Fibroblast of lung (primary cell): ENCODE measurements around the gene STARD3. TPM values are rescaled to one million over a fixed set of nuclear protein-coding genes. Genes with fewer than 3 reads are reported as not detected.

Experiments
- DNase-seq, 2 donors: peaks; one replicate each; pipeline versions ENCODE4 v3.0.0 to v3.0.0-alpha.2; 2010; ENCODE audit warnings: low read depth in 2 of 2
- H2AFZ ChIP-seq: 2 replicates; pipeline ENCODE4 v1.5.1; 2012; ENCODE audit warnings: low read length, control low read depth, inconsistent platforms
- H3K27ac ChIP-seq: 2 replicates; pipeline ENCODE4 v1.5.1; 2011; ENCODE audit warnings: low read length, control low read depth; ENCODE audit not compliant: insufficient read depth
- H3K27me3 ChIP-seq: 2 replicates; pipeline ENCODE4 v1.5.1; 2011; ENCODE audit warnings: mild to moderate bottlenecking, low read length; ENCODE audit not compliant: control insufficient read depth, insufficient read depth
- H3K36me3 ChIP-seq: 2 replicates; pipeline ENCODE4 v1.5.1; 2011; ENCODE audit warnings: low read length; ENCODE audit not compliant: control insufficient read depth, insufficient read depth
- H3K4me1 ChIP-seq: 2 replicates; pipeline ENCODE4 v1.5.1; 2011; ENCODE audit warnings: low read length; ENCODE audit not compliant: control insufficient read depth, insufficient read depth; ENCODE audit errors: extremely low read depth
- H3K4me2 ChIP-seq: 2 replicates; pipeline ENCODE4 v1.5.1; 2011; ENCODE audit warnings: low read length, control low read depth; ENCODE audit not compliant: insufficient read depth; ENCODE audit errors: extremely low read depth
- H3K4me3 ChIP-seq, 4 experiments: fragments of 200-600 bp in 1 of 4; sonication (generic) in 1 of 4; replicated peaks in 1 of 4; 2 replicates each; pipeline ENCODE4 v1.5.1; 2011 to 2016; ENCODE audit warnings: low read length in 4 of 4, low read depth in 3 of 4, mild to moderate bottlenecking in 3 of 4, control low read depth in 2 of 4, inconsistent platforms in 1 of 4, mixed read lengths in 1 of 4; ENCODE audit not compliant: insufficient read depth in 1 of 4; ENCODE audit errors: control extremely low read depth in 1 of 4
- H3K79me2 ChIP-seq: 2 replicates; pipeline ENCODE4 v1.5.1; 2012; ENCODE audit warnings: mild to moderate bottlenecking, low read length, inconsistent platforms; ENCODE audit not compliant: control insufficient read depth, insufficient read depth
- H3K9ac ChIP-seq: 2 replicates; pipeline ENCODE4 v1.5.1; 2011; ENCODE audit warnings: mild to moderate bottlenecking, low read length, control low read depth; ENCODE audit not compliant: insufficient read depth
- H3K9me3 ChIP-seq: 2 replicates; pipeline ENCODE4 v1.5.1; 2012; ENCODE audit warnings: low read depth, low read length; ENCODE audit not compliant: control insufficient read depth, insufficient read depth
- H4K20me1 ChIP-seq: 2 replicates; pipeline ENCODE4 v1.5.1; 2011; ENCODE audit warnings: low read length; ENCODE audit not compliant: control insufficient read depth, insufficient read depth; ENCODE audit errors: extremely low read depth
- EZH2 ChIP-seq: IDR thresholded peaks from 2 replicates; pipeline ENCODE4 v1.5.1; 2012; ENCODE audit warnings: low read length, control low read depth, mild to moderate bottlenecking; ENCODE audit errors: missing control alignments
- polyA plus RNA-seq, 2 donors: library from polyadenylated mRNA; depleted of rRNA in 1 of 2; stranded (reverse) in 1 of 2; unstranded in 1 of 2; fragments of >200 nt; gene quantifications; 2 replicates each; pipeline ENCODE4 v1.2.1, GENCODE V29; 2011 to 2012; ENCODE audit warnings: missing spikeins in 1 of 2
- total RNA-seq: library from RNA; depleted of rRNA; stranded (reverse); fragments of >200 nt; gene quantifications from 2 replicates; pipeline ENCODE4 v1.2.1, GENCODE V29; 2014
- TF ChIP-seq, protein P1 (sequence below), 2 donors: IDR thresholded peaks in 1 of 2; conservative IDR thresholded peaks in 1 of 2; 1 replicate in 1 of 2; 2 replicates in 1 of 2; pipeline ENCODE4 v1.5.1; 2011 to 2012; ENCODE audit warnings: low read length in 2 of 2, control low read depth in 1 of 2, inconsistent platforms in 1 of 2, low read depth in 1 of 2, mild to moderate bottlenecking in 1 of 2

STARD3 gene
- total and polyA plus RNA-seq, 2 donors (not counting 1 experiment from before 2014, with no cell fraction given) = 30.4 to 31.7 TPM

DNA sequence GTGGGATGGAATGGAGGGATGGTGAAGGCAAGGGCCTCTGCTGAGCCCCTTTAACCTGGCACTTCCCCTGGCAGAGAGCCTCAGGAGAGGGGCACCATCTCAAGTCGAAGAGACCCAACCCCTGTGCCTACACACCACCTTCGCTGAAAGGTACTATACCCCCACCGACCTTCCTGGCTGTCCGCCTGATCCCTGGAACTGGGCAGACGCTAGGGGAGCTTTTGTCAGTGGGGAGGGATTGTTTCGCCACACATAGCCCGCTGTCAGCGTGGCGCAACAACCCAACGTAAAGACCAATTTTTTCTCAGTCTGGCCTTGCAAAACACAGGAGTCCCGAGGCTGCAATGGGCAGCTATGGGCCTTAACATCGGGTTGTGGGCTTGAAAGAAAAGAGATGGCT is 7.0 kb upstream of the STARD3 start:
- Histone ChIP-seq H2AFZ (no peak overlapping the region), H3K4me1 (no peaks in the 10 kb centered on the region), H3K4me2 (no peak overlapping the region), H3K27me3 (peaks cover 52% of the 10 kb centered on the region), H3K9me3 (no peaks in the 10 kb centered on the region), H3K9ac (no peak overlapping the region), H4K20me1 (no peaks in the 10 kb centered on the region), H3K4me3 (no peak overlapping the region), H3K36me3 (no peaks in the 10 kb centered on the region), H3K27ac (no peak overlapping the region), H3K79me2 (no peaks in the 10 kb centered on the region)
- DNase-seq = no peak
- TF ChIP-seq, protein P1, sequence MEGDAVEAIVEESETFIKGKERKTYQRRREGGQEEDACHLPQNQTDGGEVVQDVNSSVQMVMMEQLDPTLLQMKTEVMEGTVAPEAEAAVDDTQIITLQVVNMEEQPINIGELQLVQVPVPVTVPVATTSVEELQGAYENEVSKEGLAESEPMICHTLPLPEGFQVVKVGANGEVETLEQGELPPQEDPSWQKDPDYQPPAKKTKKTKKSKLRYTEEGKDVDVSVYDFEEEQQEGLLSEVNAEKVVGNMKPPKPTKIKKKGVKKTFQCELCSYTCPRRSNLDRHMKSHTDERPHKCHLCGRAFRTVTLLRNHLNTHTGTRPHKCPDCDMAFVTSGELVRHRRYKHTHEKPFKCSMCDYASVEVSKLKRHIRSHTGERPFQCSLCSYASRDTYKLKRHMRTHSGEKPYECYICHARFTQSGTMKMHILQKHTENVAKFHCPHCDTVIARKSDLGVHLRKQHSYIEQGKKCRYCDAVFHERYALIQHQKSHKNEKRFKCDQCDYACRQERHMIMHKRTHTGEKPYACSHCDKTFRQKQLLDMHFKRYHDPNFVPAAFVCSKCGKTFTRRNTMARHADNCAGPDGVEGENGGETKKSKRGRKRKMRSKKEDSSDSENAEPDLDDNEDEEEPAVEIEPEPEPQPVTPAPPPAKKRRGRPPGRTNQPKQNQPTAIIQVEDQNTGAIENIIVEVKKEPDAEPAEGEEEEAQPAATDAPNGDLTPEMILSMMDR (conservative IDR thresholded peaks at IDR 0.05 in 1 of 2, IDR thresholded peaks at IDR 0.05 in 1 of 2; ENCODE audit: low read depth in 1 of 2, low read length in 2 of 2) = no peak
- TF ChIP-seq EZH2 = no peak

DNA sequence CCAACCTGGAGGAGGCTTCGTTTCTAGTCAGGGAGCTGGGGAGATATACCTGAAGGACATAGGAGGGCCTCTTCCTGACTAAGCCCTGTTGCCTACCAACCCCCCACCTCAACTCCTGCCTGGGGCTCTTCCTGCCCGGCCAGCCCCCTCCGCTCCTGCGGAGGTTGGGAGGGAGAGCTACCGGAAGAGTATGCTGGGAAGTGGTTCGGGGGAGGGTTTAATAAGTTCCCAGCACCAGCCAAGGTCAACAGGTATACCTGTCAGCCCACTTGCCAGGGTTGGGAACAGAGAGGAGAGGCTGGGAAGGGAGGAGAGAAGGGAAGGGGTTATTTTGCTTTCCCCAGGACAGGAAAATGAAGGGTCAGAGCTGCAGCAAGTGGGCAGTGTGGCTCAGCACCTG is 5.5 kb upstream of the STARD3 start:
- H3K36me3 ChIP-seq = no peaks in the 10 kb centered on the region
- H3K9ac ChIP-seq = no peak overlapping the region
- TF ChIP-seq EZH2 = no peak
- TF ChIP-seq, protein P1 (conservative IDR thresholded peaks at IDR 0.05 in 1 of 2, IDR thresholded peaks at IDR 0.05 in 1 of 2; ENCODE audit: low read depth in 1 of 2, low read length in 2 of 2) = no peak
- no peaks in the 10 kb centered on the region for H4K20me1 ChIP-seq
- no peaks in the 10 kb centered on the region for H3K9me3 ChIP-seq
- no peak overlapping the region for H3K27ac ChIP-seq
- no peaks in the 10 kb centered on the region for H3K79me2 ChIP-seq
- H3K4me1 ChIP-seq = no peaks in the 10 kb centered on the region
- H3K4me3 ChIP-seq = no peak overlapping the region
- no peak overlapping the region for H2AFZ ChIP-seq
- DNase-seq = no peak
- no peak overlapping the region for H3K4me2 ChIP-seq
- H3K27me3 ChIP-seq = peaks cover 37% of the 10 kb centered on the region

DNA sequence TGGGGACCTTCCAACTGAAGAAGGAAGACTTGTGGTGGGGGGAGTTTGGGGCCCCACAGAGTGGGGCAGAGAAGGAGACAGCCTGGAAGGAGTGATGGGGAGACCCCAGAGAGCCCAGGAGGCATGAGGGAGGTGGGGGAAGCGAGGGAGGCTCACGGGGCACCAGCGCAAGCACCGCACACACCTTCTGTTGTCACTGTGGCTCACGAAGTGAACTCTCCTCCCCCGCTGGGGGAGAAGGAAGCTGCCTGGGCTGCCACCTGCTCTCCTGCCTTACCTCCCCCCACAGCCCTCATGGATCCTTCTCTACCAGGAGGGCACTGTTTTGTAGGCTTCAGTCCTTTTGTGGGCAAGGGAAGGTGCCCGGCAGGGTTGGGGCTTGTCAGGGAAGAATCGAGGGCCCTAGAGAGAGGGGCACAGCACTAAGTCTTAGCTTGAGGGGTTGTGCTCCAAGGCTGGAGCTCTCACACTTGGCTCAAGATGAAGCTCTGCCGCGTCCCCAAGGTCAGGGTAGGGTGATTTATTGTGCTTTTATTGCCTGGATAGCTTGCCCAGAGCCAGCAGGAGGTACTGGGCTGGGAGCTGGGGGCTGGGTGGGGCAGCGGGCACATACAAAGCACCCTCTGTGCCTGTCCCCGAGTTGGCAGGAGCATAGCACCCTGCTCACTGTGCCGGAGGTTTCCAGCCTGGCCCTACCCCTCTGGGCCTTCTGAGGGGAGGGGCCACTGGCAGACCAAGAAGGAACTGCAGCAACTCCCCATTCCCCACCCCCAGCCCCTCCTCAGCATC is 4.6 kb upstream of the STARD3 start:
- H3K9me3 ChIP-seq = no peaks in the 10 kb centered on the region
- no peak for DNase-seq
- no peak for TF ChIP-seq EZH2
- TF ChIP-seq, protein P1 (conservative IDR thresholded peaks at IDR 0.05 in 1 of 2, IDR thresholded peaks at IDR 0.05 in 1 of 2; ENCODE audit: low read depth in 1 of 2, low read length in 2 of 2) = no peak
- H4K20me1 ChIP-seq = no peaks in the 10 kb centered on the region
- no peaks in the 10 kb centered on the region for H3K36me3 ChIP-seq
- no peak overlapping the region for H3K9ac ChIP-seq
- no peak overlapping the region for H3K4me3 ChIP-seq
- H3K4me2 ChIP-seq = no peak overlapping the region
- peaks cover 2% of the 10 kb centered on the region for H3K79me2 ChIP-seq
- H3K4me1 ChIP-seq = no peaks in the 10 kb centered on the region
- peaks cover 29% of the 10 kb centered on the region for H3K27me3 ChIP-seq
- no peak overlapping the region for H2AFZ ChIP-seq
- H3K27ac ChIP-seq = no peak overlapping the region
